ENCODE measurements around the gene EEF2K.

The EEF2K gene

GRCh38 chr16:22320572-22321339, 114.7 kb downstream of the EEF2K start:
- no peak for DNase-seq

DNA sequence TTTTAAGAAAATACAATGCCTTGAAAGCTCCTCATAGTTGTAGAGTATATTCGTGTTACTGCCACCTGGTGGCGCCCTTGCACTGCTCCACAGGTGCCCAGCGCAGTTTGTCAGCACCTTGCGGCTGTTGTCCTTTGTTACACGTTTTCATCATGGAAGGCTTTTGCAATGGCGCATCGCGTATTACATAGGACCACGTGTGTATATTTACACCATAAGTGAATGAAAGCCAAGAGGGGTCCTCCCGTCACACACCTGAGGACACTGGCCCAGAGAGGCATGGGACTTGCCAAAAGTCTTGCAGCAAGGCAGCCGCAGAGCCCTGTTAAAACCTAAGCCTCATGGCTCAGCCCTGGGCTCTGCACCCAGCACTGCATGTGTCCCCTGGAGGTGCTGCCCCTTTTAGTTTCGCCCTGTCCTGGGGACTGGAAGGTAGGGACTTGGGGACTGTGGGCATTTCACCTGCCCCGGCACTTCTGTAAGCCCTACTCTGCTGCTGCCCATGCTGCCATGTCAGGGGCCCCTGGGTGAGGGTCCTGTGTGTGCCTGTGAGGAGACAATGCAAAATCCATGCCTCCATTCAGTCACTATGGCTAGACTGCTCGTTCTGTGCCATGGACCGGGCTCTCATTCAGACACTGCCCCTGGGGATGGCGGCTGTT, 115.4 kb downstream of the EEF2K start:
- DNase-seq, result peak; percentile 76 to 78

- peak in 1 of 2 experiments; percentile 21 for DNase-seq
These were observed 116.0 kb downstream of the EEF2K start for GRCh38 chr16:22322021-22322471.

GRCh38 chr16:22322741-22323140, 116.7 kb downstream of the EEF2K start:
- DNase-seq, result no peak

GRCh38 chr16:22323173-22323958, 117.3 kb downstream of the EEF2K start:
- no peak for DNase-seq

DNA sequence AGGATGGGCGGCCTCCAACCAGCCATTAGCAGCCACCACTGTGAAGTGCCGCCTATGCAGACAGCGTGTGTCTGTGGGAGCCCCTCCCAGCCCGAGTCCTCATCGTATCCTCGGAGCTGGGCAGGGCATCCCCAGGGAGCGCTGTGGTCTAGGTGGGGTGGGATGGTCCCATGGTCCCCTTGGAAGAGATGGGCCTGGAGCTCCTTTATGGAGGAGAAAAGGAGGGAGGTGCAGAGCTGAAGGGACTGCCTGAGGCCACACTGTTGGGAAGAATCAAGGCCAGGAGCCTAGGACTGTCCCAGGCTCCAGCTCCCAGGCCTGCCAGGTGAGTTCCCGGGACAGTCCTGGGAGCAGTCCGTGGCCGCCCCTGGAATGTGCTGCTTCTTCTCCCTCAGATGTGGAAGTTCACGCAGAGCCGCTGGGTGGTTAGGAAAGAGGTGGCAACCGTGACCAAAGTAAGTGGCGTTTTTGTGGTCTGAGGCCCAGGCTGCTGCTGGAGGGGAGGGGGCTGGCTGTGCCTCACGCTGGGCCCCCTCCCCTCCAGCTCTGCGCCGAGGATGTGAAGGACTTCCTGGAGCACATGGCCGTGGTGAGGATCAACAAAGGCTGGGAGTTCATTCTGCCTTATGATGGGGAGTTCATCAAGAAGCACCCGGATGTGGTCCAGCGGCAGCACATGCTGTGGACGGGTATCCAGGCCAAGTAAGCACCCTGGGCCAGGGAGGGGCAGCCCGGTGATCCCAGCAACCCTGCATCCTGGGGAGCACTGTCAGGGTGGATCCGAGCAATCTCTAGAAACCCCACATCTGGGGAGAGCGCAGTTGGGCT, 118.1 kb downstream of the EEF2K start:
- DNase-seq, result no peak

- DNase-seq, result no peak
These were observed 118.9 kb downstream of the EEF2K start for GRCh38 chr16:22324787-22325597.

DNA sequence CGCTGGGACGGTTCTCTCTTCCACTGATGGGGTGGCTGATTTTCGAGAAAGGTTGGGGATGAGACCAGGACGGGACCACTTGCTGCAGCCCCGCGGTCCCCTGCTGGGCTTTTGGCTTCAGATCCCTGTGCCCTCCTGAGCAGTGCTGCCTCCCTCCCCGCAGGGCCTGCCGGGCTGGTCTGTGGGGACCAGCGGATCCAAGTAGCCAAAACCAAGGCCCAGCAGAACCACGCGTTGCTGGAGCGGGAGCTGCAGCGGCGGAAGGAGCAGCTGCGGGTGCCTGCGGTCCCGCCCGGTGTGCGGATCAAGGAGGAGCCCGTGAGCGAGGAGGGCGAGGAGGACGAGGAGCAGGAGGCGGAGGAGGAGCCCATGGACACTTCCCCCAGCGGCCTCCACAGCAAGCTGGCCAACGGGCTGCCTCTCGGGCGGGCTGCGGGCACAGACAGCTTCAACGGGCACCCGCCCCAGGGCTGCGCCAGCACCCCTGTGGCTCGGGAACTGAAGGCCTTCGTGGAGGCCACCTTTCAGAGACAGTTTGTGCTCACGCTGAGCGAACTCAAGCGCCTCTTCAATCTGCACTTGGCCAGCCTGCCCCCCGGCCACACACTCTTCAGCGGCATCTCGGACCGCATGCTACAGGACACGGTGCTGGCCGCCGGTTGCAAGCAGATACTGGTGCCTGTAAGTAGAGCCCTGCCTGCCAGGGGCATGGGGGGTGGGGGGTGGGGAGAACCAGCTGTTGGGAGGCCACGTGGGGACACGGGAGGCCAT, 119.7 kb downstream of the EEF2K start:
- no peak for DNase-seq

DNA sequence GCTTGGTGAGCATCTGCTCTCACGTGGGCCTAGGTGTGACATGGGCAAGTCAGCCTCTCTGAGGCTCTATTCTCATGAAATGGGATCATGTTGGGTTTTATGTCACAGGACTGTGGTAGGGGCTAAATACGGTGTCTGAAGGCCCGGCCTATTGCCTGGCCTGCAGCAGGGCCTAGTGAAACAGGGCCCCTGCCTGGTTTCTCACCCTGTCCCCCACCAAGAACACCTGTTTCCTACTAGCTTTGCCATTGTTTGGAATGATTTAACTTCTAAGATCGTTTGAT, 120.2 kb downstream of the EEF2K start:
- no peak for DNase-seq

DNA sequence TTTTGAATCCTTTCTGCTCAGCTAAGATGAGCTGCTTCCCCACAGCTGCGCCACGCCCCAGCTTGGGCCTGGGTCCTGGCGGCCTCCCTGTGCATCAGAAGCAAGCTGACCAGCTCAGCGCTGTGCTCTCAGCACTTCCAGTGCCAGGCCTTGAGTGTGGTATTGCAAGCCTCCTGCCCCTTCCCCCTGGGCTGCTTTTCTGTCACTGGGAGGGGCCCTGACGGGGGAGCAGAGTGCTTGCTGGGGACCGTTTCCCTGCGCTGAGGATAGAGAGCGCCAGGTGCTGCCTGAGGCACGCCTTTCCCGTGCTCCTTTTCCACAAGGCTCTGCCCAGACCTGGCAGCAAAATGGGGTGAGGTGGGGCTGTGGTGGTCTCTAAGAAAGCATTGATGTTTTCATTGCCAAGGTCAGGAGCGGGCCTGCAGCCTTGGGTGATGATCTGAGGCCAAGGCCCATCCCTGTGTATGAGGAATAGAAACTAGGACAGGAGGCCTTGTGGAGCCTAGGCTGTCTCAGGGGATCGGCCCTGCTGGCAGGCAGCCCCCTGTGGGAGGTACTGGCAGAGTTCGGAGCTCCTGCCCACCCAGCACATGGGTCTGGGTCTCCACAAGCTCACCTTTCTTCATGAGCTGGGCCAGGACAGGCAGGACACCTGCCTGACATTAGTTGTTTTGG, 120.8 kb downstream of the EEF2K start:
- DNase-seq, result no peak

GRCh38 chr16:22327446-22327775, 121.3 kb downstream of the EEF2K start:
- DNase-seq, result no peak

- DNase-seq, result no peak
These were observed 122.1 kb downstream of the EEF2K start for GRCh38 chr16:22328081-22328725.

DNA sequence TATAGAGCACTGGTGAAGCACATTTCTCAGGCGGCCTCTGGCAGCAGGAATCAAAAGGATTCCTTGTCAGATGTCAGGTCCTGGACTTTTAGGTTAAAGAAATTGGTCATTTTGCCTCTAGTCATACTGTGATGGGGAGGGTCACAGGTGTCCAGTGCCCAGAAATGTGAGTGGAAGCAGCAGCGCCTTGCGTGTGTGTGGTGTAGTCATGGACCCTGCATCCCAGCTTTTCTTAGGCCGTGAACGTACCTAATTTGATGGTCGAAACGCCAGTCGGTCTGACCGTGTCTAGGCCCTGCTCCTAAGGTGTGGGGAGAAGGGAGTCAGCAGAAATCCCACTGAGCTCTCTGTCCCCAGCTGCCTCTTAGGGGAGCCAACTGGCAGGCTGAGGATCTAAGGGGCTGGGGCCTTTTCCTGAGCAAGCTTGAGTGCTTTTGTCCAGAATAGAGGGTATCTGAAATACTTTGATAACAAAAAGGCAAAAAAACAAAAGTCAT, 123.2 kb downstream of the EEF2K start:
- DNase-seq, result no peak

DNA sequence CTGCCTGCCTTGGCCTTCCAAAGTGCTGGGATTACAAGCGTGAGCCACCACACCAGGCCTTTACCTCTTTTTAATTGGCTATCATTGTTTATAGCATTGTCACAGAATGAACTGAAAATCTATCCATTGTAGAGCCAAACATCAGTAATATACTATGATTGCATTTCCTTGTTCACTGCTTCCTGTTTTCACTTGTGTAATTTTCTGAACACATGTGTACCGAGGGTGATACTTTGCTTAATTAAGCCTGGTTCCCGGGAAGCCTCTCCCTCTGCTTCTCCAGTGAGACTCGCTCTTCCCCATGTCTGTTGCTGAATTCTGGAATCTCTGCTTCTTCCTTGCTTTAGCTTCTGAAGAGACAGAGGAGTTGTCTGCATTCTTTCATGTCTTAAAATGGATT, 124.2 kb downstream of the EEF2K start:
- no peak for DNase-seq

GRCh38 chr16:22333457-22333994, 127.4 kb downstream of the EEF2K start:
- DNase-seq, result no peak

DNA sequence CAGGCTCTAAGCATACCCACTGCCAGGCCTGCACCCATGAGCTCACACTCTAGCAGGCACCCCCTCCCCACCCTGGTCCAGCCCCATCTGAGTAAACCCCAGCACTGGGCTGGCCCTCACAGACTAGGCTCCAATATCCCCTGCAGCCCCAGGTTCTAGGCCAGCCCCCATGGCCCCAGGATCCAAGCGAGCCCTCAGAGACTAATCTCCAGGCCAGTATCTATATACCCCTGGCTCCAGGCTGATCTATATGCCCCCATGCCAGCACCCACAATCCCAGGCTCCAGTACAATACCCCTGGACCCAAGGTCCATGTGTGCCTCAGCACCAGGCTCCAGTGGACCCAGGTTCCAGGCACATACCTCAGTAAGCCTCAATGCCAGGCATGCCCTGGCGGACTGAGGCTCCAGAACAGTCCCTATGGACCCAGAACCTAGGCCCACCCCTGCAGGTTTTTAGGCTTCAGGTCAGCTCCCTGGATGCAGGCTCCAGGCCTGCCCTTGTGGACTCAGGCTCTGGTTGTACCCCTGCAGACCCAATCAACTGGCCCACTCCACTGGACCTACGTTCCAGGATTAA, 129.7 kb downstream of the EEF2K start:
- no peak for DNase-seq

DNA sequence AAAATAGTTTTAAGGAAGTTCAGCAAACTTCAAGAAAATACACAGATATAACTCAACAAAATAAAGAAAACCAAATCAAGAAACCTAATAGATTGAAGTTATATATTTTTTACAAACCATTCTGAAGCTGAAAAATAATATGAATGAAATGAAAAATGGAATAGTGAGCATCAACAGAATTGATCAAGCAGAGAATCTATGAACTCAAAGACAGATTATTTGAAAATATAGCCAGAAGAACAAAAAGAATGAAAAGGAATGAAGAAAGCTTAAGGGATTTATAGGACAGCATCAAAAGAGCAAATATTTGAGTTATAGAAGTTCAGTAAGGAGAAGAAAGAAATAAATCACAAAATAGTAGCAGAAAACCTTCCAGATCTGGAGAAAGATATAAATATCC, 130.5 kb downstream of the EEF2K start:
- DNase-seq, result no peak

DNA sequence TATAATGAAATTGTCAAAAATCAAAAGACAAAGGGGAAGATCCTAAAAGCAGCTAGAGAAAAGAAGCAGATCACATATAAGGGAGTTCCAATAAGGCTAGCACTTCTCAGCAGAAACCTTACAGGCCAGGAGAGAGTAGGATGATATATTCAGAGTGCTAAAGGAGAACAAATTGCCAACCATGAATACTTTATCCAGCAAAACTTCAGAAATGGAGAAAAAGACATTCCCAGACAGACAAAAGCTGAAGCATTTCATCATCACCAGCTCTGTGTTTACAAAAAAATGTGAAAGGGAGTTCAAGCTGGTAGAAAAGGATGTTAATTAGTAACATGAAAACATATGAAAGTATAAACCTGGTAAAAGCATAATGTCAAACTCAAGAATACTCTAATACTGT, 131.0 kb downstream of the EEF2K start:
- no peak for DNase-seq

DNA sequence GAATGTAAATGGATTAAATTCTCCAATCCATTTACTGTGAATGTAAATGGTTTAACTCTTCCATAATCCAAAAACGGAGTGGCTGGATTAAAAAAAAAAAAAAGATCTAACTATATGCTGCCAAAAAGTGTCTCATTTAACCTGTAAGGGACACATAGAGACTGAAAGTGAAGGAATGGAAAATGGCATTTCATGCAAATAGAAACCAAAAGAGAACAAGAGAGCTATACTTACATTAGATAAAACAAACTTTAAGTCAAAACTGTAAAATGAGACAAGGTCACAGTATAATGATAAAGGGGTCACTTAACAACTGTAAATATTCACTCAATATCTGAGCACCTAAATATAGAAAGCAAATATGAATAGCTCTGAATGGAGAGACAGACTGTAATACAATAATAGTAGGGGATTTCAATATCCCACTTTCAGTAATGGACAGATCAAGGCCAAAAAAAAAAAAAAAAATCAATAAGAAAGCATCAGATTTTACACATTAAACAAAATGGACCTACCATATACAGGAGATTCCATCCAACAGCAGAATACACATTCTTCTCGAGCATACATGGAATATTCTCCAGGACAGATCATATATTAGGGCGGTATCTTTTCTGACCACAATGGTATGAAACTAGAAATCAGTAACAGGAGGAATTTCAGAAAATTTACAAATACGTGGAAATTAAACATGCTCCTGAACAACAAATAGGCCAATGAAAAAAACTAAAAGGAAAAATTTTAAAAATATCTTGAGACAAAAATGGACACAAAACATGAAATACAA, 132.0 kb downstream of the EEF2K start:
- DNase-seq, result no peak

Data from NCI-H2081 (cell line).